H1 (cell line): Measurements from ENCODE around the gene LIX1L.
A peak's percentile ranks its signal among the peaks of the same experiment; 100 is the strongest.

Experiments used
- BRCA1 ChIP-seq: IDR thresholded peaks from 2 replicates; pipeline ENCODE4 v1.6.1; 2012; ENCODE audit warnings: low read depth, low read length, improper control_type of control experiment
- EGR1 ChIP-seq: IDR thresholded peaks from 2 replicates; pipeline ENCODE4 v1.6.1; 2011; ENCODE audit warnings: low read depth, low read length, borderline replicate concordance
- EZH2 ChIP-seq: fragments of 200-600 bp; sonication (generic); IDR thresholded peaks from 2 replicates; pipeline ENCODE4 v1.7.1; 2012; ENCODE audit warnings: low read depth, mild to moderate bottlenecking, moderate library complexity, low read length, inconsistent platforms; ENCODE audit not compliant: severe bottlenecking
- GABPA ChIP-seq: IDR thresholded peaks from 2 replicates; pipeline ENCODE4 v1.6.1; 2011; ENCODE audit warnings: mild to moderate bottlenecking, low read length, moderate library complexity, borderline replicate concordance; ENCODE audit not compliant: insufficient read depth
- JUN ChIP-seq: IDR thresholded peaks from 2 replicates; pipeline ENCODE4 v1.6.1; 2011; ENCODE audit warnings: low read depth, mild to moderate bottlenecking, improper control_type of control experiment, low read length
- MAFK ChIP-seq: IDR thresholded peaks from 2 replicates; pipeline ENCODE4 v1.6.1; 2012; ENCODE audit warnings: low read depth, mild to moderate bottlenecking, improper control_type of control experiment, low read length
- TF ChIP-seq, protein P1 (sequence below), 3 experiments: IDR thresholded peaks; 1 replicate in 2 of 3; 2 replicates in 1 of 3; pipeline versions ENCODE4 v1.5.1 to v1.6.1; 2011; ENCODE audit warnings: low read length in 3 of 3, mild to moderate bottlenecking in 3 of 3, inconsistent platforms in 2 of 3, low read depth in 1 of 3, moderate library complexity in 1 of 3; ENCODE audit not compliant: insufficient read depth in 1 of 3; ENCODE audit errors: control extremely low read depth in 1 of 3

DNA sequence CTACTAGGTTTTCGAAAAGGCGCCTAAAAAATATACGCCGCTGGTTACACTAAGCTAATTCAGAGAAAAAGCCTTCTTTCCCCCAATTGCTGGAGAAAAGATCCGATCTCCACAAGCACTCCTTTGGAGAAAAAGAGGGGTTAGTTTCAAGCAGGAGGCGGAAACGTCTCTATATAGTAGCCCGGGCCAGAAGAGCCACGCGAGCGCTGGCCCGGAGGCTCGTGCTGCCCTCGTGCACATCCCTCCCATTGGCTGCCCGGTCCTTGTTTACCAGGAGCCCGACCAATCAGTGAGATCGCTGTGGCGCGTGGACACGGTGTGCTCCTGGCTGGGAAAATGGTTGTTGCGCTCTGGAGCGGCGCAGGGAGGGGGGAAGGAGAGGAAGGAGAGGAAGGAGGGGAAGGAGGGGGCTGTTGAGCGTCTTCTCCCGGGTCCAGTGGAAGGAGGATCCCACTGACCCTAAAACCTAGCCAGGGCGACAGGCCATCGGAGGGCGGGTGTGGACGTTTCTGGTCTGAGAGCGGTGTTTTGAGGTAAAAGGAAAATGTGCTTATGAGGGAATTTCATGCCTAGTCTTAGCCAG is 38.7 kb upstream of the LIX1L start, which contains the start of gene TXNIP:
- TF ChIP-seq EZH2 (no peak), JUN (no peak), BRCA1 (no peak), EGR1 (0 out of 2 replicates have a peak, but pooled peaks have one; percentile 27), MAFK (no peak), GABPA (no peak)
- TF ChIP-seq, protein P1, sequence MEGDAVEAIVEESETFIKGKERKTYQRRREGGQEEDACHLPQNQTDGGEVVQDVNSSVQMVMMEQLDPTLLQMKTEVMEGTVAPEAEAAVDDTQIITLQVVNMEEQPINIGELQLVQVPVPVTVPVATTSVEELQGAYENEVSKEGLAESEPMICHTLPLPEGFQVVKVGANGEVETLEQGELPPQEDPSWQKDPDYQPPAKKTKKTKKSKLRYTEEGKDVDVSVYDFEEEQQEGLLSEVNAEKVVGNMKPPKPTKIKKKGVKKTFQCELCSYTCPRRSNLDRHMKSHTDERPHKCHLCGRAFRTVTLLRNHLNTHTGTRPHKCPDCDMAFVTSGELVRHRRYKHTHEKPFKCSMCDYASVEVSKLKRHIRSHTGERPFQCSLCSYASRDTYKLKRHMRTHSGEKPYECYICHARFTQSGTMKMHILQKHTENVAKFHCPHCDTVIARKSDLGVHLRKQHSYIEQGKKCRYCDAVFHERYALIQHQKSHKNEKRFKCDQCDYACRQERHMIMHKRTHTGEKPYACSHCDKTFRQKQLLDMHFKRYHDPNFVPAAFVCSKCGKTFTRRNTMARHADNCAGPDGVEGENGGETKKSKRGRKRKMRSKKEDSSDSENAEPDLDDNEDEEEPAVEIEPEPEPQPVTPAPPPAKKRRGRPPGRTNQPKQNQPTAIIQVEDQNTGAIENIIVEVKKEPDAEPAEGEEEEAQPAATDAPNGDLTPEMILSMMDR (IDR thresholded peaks at IDR 0.05; ENCODE audit: control extremely low read depth in 1 of 3, insufficient read depth in 1 of 3, low read depth in 1 of 3, low read length in 3 of 3) = no peak
